ENCODE results near the gene FHIT.
A peak's percentile ranks its signal among the peaks of the same experiment; 100 is the strongest.

The FHIT gene

GRCh38 chr3:61251174-61251972 lies at the start of gene FHIT:
TSS of gene FHIT (minus strand) at chr3:61251452.
- peak; percentile 79 for DNase-seq (ENCODE audit: low read depth, low spot score)

GRCh38 chr3:61300786-61301185 lies 49.5 kb upstream of the FHIT start:
- no peak for DNase-seq (ENCODE audit: low read depth, low spot score)

GRCh38 chr3:61300006-61300380 lies 48.7 kb upstream of the FHIT start:
- DNase-seq (ENCODE audit: low read depth, low spot score), result no peak

- no peak for DNase-seq (ENCODE audit: low read depth, low spot score)
These were observed 48.2 kb upstream of the FHIT start for GRCh38 chr3:61299343-61300005.

GRCh38 chr3:61297821-61298220 lies 46.6 kb upstream of the FHIT start:
- DNase-seq (ENCODE audit: low read depth, low spot score), result no peak

- no peak for DNase-seq (ENCODE audit: low read depth, low spot score)
These were observed 37.2 kb upstream of the FHIT start for GRCh38 chr3:61288446-61288845.

- DNase-seq (ENCODE audit: low read depth, low spot score), result no peak
These were observed 32.6 kb upstream of the FHIT start for GRCh38 chr3:61283876-61284275.

- DNase-seq (ENCODE audit: low read depth, low spot score), result no peak
These were observed 27.5 kb upstream of the FHIT start for GRCh38 chr3:61278713-61279112.

GRCh38 chr3:61277411-61277810 lies 26.2 kb upstream of the FHIT start:
- DNase-seq (ENCODE audit: low read depth, low spot score), result no peak

GRCh38 chr3:61269435-61269834 lies 18.2 kb upstream of the FHIT start:
- no peak for DNase-seq (ENCODE audit: low read depth, low spot score)

GRCh38 chr3:61268644-61269043 lies 17.4 kb upstream of the FHIT start:
- no peak for DNase-seq (ENCODE audit: low read depth, low spot score)

- no peak for DNase-seq (ENCODE audit: low read depth, low spot score)
These were observed 13.0 kb upstream of the FHIT start for GRCh38 chr3:61264281-61264680.

GRCh38 chr3:61257148-61257547 lies 5.9 kb upstream of the FHIT start:
- DNase-seq (ENCODE audit: low read depth, low spot score), result no peak

- DNase-seq (ENCODE audit: low read depth, low spot score), result no peak
These were observed 2.5 kb upstream of the FHIT start for GRCh38 chr3:61253756-61254155.

GRCh38 chr3:61252836-61253235 lies 1.6 kb upstream of the FHIT start:
- no peak for DNase-seq (ENCODE audit: low read depth, low spot score)

GRCh38 chr3:61250784-61251173 lies 473 bp downstream of the FHIT start:
- DNase-seq (ENCODE audit: low read depth, low spot score), result no peak

- DNase-seq (ENCODE audit: low read depth, low spot score), result no peak
These were observed 2.8 kb downstream of the FHIT start for GRCh38 chr3:61248496-61248895.

GRCh38 chr3:61247191-61247590 lies 4.1 kb downstream of the FHIT start:
- DNase-seq (ENCODE audit: low read depth, low spot score), result no peak

GRCh38 chr3:61239871-61240270 lies 11.4 kb downstream of the FHIT start:
- no peak for DNase-seq (ENCODE audit: low read depth, low spot score)

GRCh38 chr3:61237858-61238257 lies 13.4 kb downstream of the FHIT start:
- DNase-seq (ENCODE audit: low read depth, low spot score), result no peak

GRCh38 chr3:61236556-61236955 lies 14.7 kb downstream of the FHIT start:
- DNase-seq (ENCODE audit: low read depth, low spot score), result no peak

- DNase-seq (ENCODE audit: low read depth, low spot score), result no peak
These were observed 17.5 kb downstream of the FHIT start for GRCh38 chr3:61233746-61234145.

- DNase-seq (ENCODE audit: low read depth, low spot score), result no peak
These were observed 19.6 kb downstream of the FHIT start for GRCh38 chr3:61231693-61232092.

All from activated CD4-positive, CD25-positive, alpha-beta regulatory T cell treated with anti-CD3 and anti-CD28 coated beads, Interleukin-2, amount 50 U/mL, for 16 hours (primary cell).